Right ventricle myocardium inferior (tissue), 1 donor: ENCODE data around the gene WDR54. TPM values are rescaled to one million over a fixed set of nuclear protein-coding genes. Genes with fewer than 3 reads are reported as not detected.

ENCODE experiments used
- ATAC-seq: fragments of 200-7000 bp; cut with Tn5 transposase; one replicate; pipeline ENCODE4 v1.9.1; 2020; ENCODE audit warnings: mild to moderate bottlenecking, moderate library complexity
- DNase-seq: peaks from one replicate; pipeline ENCODE4 v3.0.0; 2021; ENCODE audit errors: missing footprints
- intact Hi-C: fragments of 100-400 bp; cut with DNase I; formaldehyde crosslinking; loops from one replicate; pipeline ENCODE4 v1.11.0; 2022
- long read RNA-seq: library from polyadenylated mRNA; unstranded; transcript quantifications from one replicate; pipeline ENCODE4 v2.0.0, GENCODE V29; 2021
- total RNA-seq: library from RNA; stranded (reverse); fragmentation: NEBNext Ultra II Directional; extraction: Animal tissue kit (Norgen Biotek cat#: 25700); gene quantifications from one replicate; pipeline ENCODE4 v1.2.1, GENCODE V29; 2021
- donor health status: DM: no; HTN: yes; CAD: no; lungs with severe emphysema.

The WDR54 gene
- 3.0 TPM for total RNA-seq
- long read RNA-seq, partial matches to known transcripts = 0 of 1 reads
- long read RNA-seq, other reads (novel, unspliced or antisense) = 0 of 1 reads

- ATAC-seq = peak; percentile 92
- intact Hi-C loops = no loop called here
Measured at GRCh38 chr2:74421221-74421870, at the start of gene WDR54, which contains the start of gene C2orf81. Gene WDR54 (plus strand): TSS chr2:74421730. CDS start chr2:74422154, 424 bp downstream. Gene C2orf81 (minus strand): TSS chr2:74421619. CDS start chr2:74421560, 59 bp downstream.

GRCh38 chr2:74372674-74373073 is 48.9 kb upstream of the WDR54 start:
- no peak for DNase-seq
- intact Hi-C loops = no loop called here
- ATAC-seq = no peak

More at GRCh38 chr2:74421221-74421870, at the start of gene WDR54, which contains the start of gene C2orf81:
- DNase-seq = peak; percentile 93

- peak; percentile 78 for DNase-seq
- ATAC-seq = peak; percentile 63
Measured at GRCh38 chr2:74373221-74373676, 48.3 kb upstream of the WDR54 start.

GRCh38 chr2:74373985-74374384 is 47.5 kb upstream of the WDR54 start:
- intact Hi-C loops = no loop called here
- no peak for DNase-seq
- ATAC-seq = no peak

More at GRCh38 chr2:74373221-74373676, 48.3 kb upstream of the WDR54 start:
- intact Hi-C loops = no loop called here

GRCh38 chr2:74374509-74375205 is 46.9 kb upstream of the WDR54 start:
- ATAC-seq (peak; percentile 92), DNase-seq (peak; percentile 82)
- intact Hi-C loops = no loop called here

- DNase-seq = no peak
- intact Hi-C loops = no loop called here
- no peak for ATAC-seq
Measured at GRCh38 chr2:74375838-74376237, 45.7 kb upstream of the WDR54 start.

GRCh38 chr2:74378007-74378406 is 43.5 kb upstream of the WDR54 start:
- no peak for DNase-seq
- intact Hi-C loops = no loop called here
- ATAC-seq = no peak

- DNase-seq (no peak), ATAC-seq (peak; percentile 75)
- intact Hi-C loops = no loop called here
Measured at GRCh38 chr2:74379851-74380789, 41.4 kb upstream of the WDR54 start, which contains the start of gene DCTN1. Gene DCTN1 (minus strand): TSS chr2:74380311. CDS start chr2:74380037, 274 bp downstream.

GRCh38 chr2:74381751-74382150 is 39.8 kb upstream of the WDR54 start:
- intact Hi-C loops = no loop called here
- DNase-seq = no peak
- no peak for ATAC-seq

GRCh38 chr2:74383254-74383653 is 38.3 kb upstream of the WDR54 start:
- DNase-seq = no peak
- ATAC-seq = no peak
- intact Hi-C loops = no loop called here

- intact Hi-C loops = no loop called here
- DNase-seq = no peak
- ATAC-seq = no peak
Measured at GRCh38 chr2:74384051-74384450, 37.5 kb upstream of the WDR54 start.

GRCh38 chr2:74385396-74385795 is 36.1 kb upstream of the WDR54 start:
- DNase-seq (no peak), ATAC-seq (no peak)
- intact Hi-C loops = no loop called here

GRCh38 chr2:74387346-74387745 is 34.2 kb upstream of the WDR54 start:
- intact Hi-C loops = no loop called here
- DNase-seq (no peak), ATAC-seq (no peak)

GRCh38 chr2:74390606-74391005 is 30.9 kb upstream of the WDR54 start:
- DNase-seq (no peak), ATAC-seq (no peak)
- intact Hi-C loops = loop anchor here (5.0 kb wide), 2 partner anchors 53 to 123 kb away; no protein-coding TSS in a partner anchor

- no peak for DNase-seq
- ATAC-seq = peak; percentile 1
- intact Hi-C loops = loop anchor here (5.0 kb wide), 2 partner anchors 54 to 124 kb away; no protein-coding TSS in a partner anchor
Measured at GRCh38 chr2:74391209-74391579, 30.3 kb upstream of the WDR54 start.

GRCh38 chr2:74391580-74392448 is 29.7 kb upstream of the WDR54 start:
- ATAC-seq = peak; percentile 86
- intact Hi-C loops = loop anchor here (5.0 kb wide), 2 partner anchors 55 to 125 kb away; no protein-coding TSS in a partner anchor
- peak; percentile 97 for DNase-seq

GRCh38 chr2:74392449-74392743 is 29.1 kb upstream of the WDR54 start:
- intact Hi-C loops = loop anchor here (5.0 kb wide), 2 partner anchors 55 to 125 kb away; no protein-coding TSS in a partner anchor
- DNase-seq = no peak
- no peak for ATAC-seq

GRCh38 chr2:74393525-74393924 is 28.0 kb upstream of the WDR54 start:
- DNase-seq (no peak), ATAC-seq (no peak)
- intact Hi-C loops = loop anchor here (5.0 kb wide), 2 partner anchors 56 to 126 kb away; no protein-coding TSS in a partner anchor
